Left ventricle myocardium superior (tissue), 1 donor: ENCODE data around the gene MAPK8IP1. TPM values are rescaled to one million over a fixed set of nuclear protein-coding genes. Genes with fewer than 3 reads are reported as not detected.

Experiments used
- ATAC-seq: fragments of 200-7000 bp; cut with Tn5 transposase; one replicate; pipeline ENCODE4 v1.9.1; 2020; ENCODE audit warnings: mild to moderate bottlenecking, moderate library complexity
- DNase-seq: peaks from one replicate; pipeline ENCODE4 v3.0.0-alpha.2; 2020
- intact Hi-C: fragments of 100-400 bp; cut with micrococcal nuclease; formaldehyde crosslinking; loops from one replicate; pipeline ENCODE4 v1.11.0; 2022
- total RNA-seq: library from RNA; stranded (reverse); fragmentation: NEBNext Ultra II Directional; extraction: Animal tissue kit (Norgen Biotek cat#: 25700); gene quantifications from one replicate; pipeline ENCODE4 v1.2.1, GENCODE V29; 2021
- donor health status: DM: no; HTN: yes; CAD: no; lungs with severe emphysema.

The MAPK8IP1 gene
- total RNA-seq, 1 donor from 2014 or later, result 4.4 TPM

GRCh38 chr11:45919806-45920530 is 34.5 kb downstream of the MAPK8IP1 start:
- ATAC-seq (no peak), DNase-seq (peak; percentile 30)
- intact Hi-C loops, result no loop called here

DNA sequence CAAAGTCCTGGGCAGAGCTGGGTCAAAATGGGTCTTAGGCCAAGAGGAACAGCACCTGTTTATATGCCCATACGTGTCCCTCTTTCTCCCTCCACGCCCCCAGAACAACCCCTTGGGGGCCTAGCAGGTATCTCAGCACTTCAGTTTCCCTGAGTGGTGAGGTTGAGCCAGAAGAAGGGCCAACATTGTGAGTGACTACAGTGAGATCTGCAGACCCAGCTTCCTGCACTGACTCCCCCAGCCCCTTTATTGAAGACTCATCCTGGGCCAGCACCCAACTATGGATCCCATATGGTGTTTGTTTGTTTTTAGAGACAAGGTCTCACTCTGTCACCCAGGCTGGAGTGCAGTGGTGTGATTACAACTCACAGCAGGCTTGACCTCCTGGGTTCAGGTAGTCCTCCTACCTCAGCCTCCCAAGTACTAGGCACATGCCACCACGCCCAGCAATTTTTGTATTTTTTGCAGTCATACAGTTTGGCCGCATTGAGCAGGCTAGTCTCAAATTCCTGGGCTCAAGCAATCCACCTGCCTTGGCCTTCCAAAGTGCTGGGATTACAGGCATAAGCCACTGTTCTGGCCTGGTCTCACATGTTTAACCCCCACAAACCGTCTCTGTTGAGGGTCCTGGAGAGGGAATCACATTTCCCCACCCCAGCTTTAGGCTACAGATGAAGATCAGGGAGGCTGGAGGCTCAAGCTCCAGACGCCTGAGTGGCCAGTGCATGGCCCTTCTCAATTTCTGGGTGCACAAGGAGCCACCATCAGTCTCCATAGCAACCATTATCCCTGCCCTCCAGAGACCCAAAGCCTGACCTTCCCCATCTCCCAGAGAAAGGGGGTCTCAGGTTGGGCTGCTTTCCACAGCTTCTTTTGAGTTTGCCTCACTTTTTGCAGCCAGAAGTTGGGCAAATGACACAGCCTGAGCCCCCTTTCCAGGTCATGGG is 35.4 kb downstream of the MAPK8IP1 start:
- DNase-seq (peak; percentile 7), ATAC-seq (no peak)

GRCh38 chr11:45921561-45922424 is 36.3 kb downstream of the MAPK8IP1 start:
- ATAC-seq (no peak), DNase-seq (peak; percentile 32)
- intact Hi-C loops, result no loop called here

More for the DNA sequence above, 35.4 kb downstream of the MAPK8IP1 start:
- intact Hi-C loops, result no loop called here

- DNase-seq (no peak), ATAC-seq (no peak)
- intact Hi-C loops, result no loop called here
These were observed 37.1 kb downstream of the MAPK8IP1 start, which contains the start of gene LARGE2 for GRCh38 chr11:45922425-45923082. Gene LARGE2 (plus strand): TSS chr11:45922656. CDS start chr11:45922883, 227 bp downstream.

GRCh38 chr11:45924036-45924915 is 38.8 kb downstream of the MAPK8IP1 start:
- ATAC-seq, result no peak
- intact Hi-C loops, result no loop called here
- no peak for DNase-seq

- no peak for ATAC-seq
- intact Hi-C loops, result no loop called here
- no peak for DNase-seq
These were observed 39.5 kb downstream of the MAPK8IP1 start for GRCh38 chr11:45924927-45925326.

- intact Hi-C loops, result no loop called here
These were observed 40.1 kb downstream of the MAPK8IP1 start for GRCh38 chr11:45925550-45925949.

GRCh38 chr11:45926001-45926401 is 40.5 kb downstream of the MAPK8IP1 start:
- intact Hi-C loops, result no loop called here
- ATAC-seq, result no peak
- no peak for DNase-seq

More at GRCh38 chr11:45925550-45925949, 40.1 kb downstream of the MAPK8IP1 start:
- no peak for ATAC-seq
- DNase-seq, result no peak

- ATAC-seq (no peak), DNase-seq (no peak)
These were observed 41.3 kb downstream of the MAPK8IP1 start for GRCh38 chr11:45926536-45927331.

DNA sequence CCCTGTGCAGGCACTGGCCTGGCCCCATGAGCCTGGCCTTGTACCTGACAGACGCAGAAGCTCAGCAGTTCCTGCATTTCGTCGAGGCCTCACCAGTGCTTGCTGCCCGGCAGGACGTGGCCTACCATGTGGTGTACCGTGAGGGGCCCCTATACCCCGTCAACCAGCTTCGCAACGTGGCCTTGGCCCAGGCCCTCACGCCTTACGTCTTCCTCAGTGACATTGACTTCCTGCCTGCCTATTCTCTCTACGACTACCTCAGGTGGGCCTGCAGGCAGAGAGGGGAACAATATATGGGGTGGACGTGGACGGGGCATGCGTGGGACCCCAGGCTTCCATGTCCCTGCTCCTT is 41.9 kb downstream of the MAPK8IP1 start:
- ATAC-seq, result no peak
- DNase-seq, result no peak
- intact Hi-C loops, result no loop called here

More at GRCh38 chr11:45926536-45927331, 41.3 kb downstream of the MAPK8IP1 start:
- intact Hi-C loops, result no loop called here

GRCh38 chr11:45927684-45928413 is 42.4 kb downstream of the MAPK8IP1 start:
- ATAC-seq, result no peak
- intact Hi-C loops, result no loop called here
- DNase-seq, result no peak

DNA sequence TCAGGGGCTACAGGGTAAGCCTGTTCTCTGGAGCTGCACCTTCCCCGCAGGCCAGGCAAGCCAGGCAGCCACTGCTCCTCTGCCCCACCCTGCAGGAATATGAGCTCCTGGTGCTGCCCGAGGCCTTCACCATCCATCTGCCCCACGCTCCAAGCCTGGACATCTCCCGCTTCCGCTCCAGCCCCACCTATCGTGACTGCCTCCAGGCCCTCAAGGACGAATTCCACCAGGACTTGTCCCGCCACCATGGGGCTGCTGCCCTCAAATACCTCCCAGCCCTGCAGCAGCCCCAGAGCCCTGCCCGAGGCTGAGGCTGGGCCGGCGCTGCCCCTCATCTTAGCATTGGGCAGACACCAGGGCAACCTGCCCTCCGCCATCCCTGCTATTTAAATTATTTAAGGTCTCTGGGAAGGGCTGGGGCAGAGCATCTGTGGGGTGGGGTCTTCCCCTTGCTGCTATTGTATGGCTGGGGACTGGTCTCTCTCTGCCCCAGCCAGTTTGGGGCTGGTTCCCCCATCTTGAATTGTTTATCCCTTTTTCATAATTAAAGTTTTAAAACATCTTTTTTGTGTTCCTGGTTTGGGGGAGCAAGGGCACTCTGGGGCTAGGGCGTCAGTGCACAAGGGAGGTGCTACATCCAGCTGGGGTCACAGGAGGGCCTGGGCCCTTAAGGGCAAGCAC is 43.2 kb downstream of the MAPK8IP1 start:
- ATAC-seq (no peak), DNase-seq (no peak)
- intact Hi-C loops, result no loop called here

- ATAC-seq (no peak), DNase-seq (no peak)
- intact Hi-C loops, result no loop called here
These were observed 44.1 kb downstream of the MAPK8IP1 start for GRCh38 chr11:45929486-45930030.

- DNase-seq (peak; percentile 74), ATAC-seq (peak; percentile 90)
- intact Hi-C loops, result no loop called here
These were observed 44.8 kb downstream of the MAPK8IP1 start for GRCh38 chr11:45930031-45930794.
